HEK293 (cell line): ENCODE data around the gene ITPR2.

ENCODE experiments used
- CTCF ChIA-PET: fragments of 350-600 bp; formaldehyde crosslinking; extraction: SDS; loops from one replicate; lab custom pipeline; 2021; ENCODE audit warnings: antibody characterized with exemption; lab: Yijun Ruan, JAX
- POLR2A ChIA-PET: fragments of 300-600 bp; formaldehyde crosslinking; extraction: SDS; loops from one replicate; lab custom pipeline; 2020; ENCODE audit warnings: antibody characterized with exemption, inconsistent platforms; lab: Yijun Ruan, JAX
- H3K27ac ChIP-seq: fragments of 200-500 bp; sonication (Bioruptor generic); 2 replicates; pipeline ENCODE4 v1.5.1; 2014; ENCODE audit warnings: low read depth, low read length, control low read depth, inconsistent platforms; ENCODE audit errors: extremely low read depth
- H3K36me3 ChIP-seq, 2 experiments: fragments of 200-500 bp in 1 of 2; sonication (Bioruptor generic) in 1 of 2; 1 replicate in 1 of 2; 2 replicates in 1 of 2; pipeline ENCODE4 v1.5.1; 2014 to 2017; ENCODE audit warnings: inconsistent platforms in 2 of 2, low read length in 2 of 2; ENCODE audit not compliant: control insufficient read depth in 2 of 2, insufficient read depth in 1 of 2
- H3K4me1 ChIP-seq: fragments of 200-500 bp; sonication (Bioruptor generic); 2 replicates; pipeline ENCODE4 v1.5.1; 2014; ENCODE audit warnings: mild to moderate bottlenecking, low read length, inconsistent platforms; ENCODE audit not compliant: control insufficient read depth, insufficient read depth
- H3K4me3 ChIP-seq: 2 replicates; pipeline ENCODE4 v1.5.1; 2011; ENCODE audit warnings: low read depth, mild to moderate bottlenecking, control low read depth, low read length, moderate library complexity
- H3K9me3 ChIP-seq: fragments of 200-500 bp; sonication (Bioruptor generic); 2 replicates; pipeline ENCODE4 v1.5.1; 2014; ENCODE audit warnings: low read depth, low read length, inconsistent platforms; ENCODE audit not compliant: control insufficient read depth, insufficient read depth
- BCL6B ChIP-seq: fragments of 450-650 bp; formaldehyde crosslinking; IDR thresholded peaks from 2 replicates; pipeline ENCODE4 v1.5.1; 2017; ENCODE audit warnings: missing biosample characterization, missing genetic modification characterization
- ELK4 ChIP-seq: IDR thresholded peaks from 2 replicates; pipeline ENCODE4 v1.6.1; 2011; ENCODE audit warnings: mild to moderate bottlenecking, low read depth, low read length, borderline replicate concordance
- GLIS1 ChIP-seq: fragments of 450-650 bp; formaldehyde crosslinking; IDR thresholded peaks from 2 replicates; pipeline ENCODE4 v1.5.1; 2016; ENCODE audit warnings: missing biosample characterization, missing genetic modification characterization
- MYNN ChIP-seq: fragments of 450-650 bp; formaldehyde crosslinking; IDR thresholded peaks from 2 replicates; pipeline ENCODE4 v1.5.1; 2016; ENCODE audit warnings: missing biosample characterization, missing genetic modification characterization, borderline replicate concordance
- PRDM2 ChIP-seq: fragments of 450-650 bp; formaldehyde crosslinking; IDR thresholded peaks from 2 replicates; pipeline ENCODE4 v1.5.1; 2016; ENCODE audit warnings: missing biosample characterization, missing genetic modification characterization, borderline replicate concordance
- WT1 ChIP-seq: fragments of 450-650 bp; formaldehyde crosslinking; IDR thresholded peaks from 2 replicates; pipeline ENCODE4 v1.5.1; 2016; ENCODE audit warnings: missing biosample characterization, missing genetic modification characterization
- ZBTB17 ChIP-seq: fragments of 450-650 bp; formaldehyde crosslinking; IDR thresholded peaks from 2 replicates; pipeline ENCODE4 v1.5.1; 2016; ENCODE audit warnings: missing biosample characterization, missing genetic modification characterization
- ZBTB48 ChIP-seq: fragments of 450-650 bp; formaldehyde crosslinking; IDR thresholded peaks from 2 replicates; pipeline ENCODE4 v1.5.1; 2016; ENCODE audit warnings: missing biosample characterization, missing genetic modification characterization
- ZBTB6 ChIP-seq: fragments of 450-650 bp; formaldehyde crosslinking; IDR thresholded peaks from 2 replicates; pipeline ENCODE4 v1.5.1; 2017; ENCODE audit warnings: missing biosample characterization, missing genetic modification characterization
- ZNF114 ChIP-seq: fragments of 450-650 bp; formaldehyde crosslinking; IDR thresholded peaks from 2 replicates; pipeline ENCODE4 v1.5.0; 2017; ENCODE audit warnings: missing biosample characterization, missing genetic modification characterization
- ZNF148 ChIP-seq: fragments of 450-650 bp; formaldehyde crosslinking; IDR thresholded peaks from 2 replicates; pipeline ENCODE4 v1.5.0; 2017; ENCODE audit warnings: missing biosample characterization, missing genetic modification characterization, borderline replicate concordance
- ZNF169 ChIP-seq: fragments of 450-650 bp; formaldehyde crosslinking; IDR thresholded peaks from 2 replicates; pipeline ENCODE4 v1.5.1; 2016; ENCODE audit warnings: missing biosample characterization, missing genetic modification characterization
- ZNF174 ChIP-seq: fragments of 450-650 bp; formaldehyde crosslinking; IDR thresholded peaks from 2 replicates; pipeline ENCODE4 v1.5.0; 2017; ENCODE audit warnings: missing biosample characterization, mild to moderate bottlenecking, missing genetic modification characterization
- ZNF19 ChIP-seq: fragments of 450-650 bp; formaldehyde crosslinking; IDR thresholded peaks from 2 replicates; pipeline ENCODE4; 2016; ENCODE audit warnings: missing biosample characterization, missing genetic modification characterization, low read depth
- ZNF202 ChIP-seq: fragments of 450-650 bp; formaldehyde crosslinking; IDR thresholded peaks from 2 replicates; pipeline ENCODE4 v1.5.1; 2016; ENCODE audit warnings: missing biosample characterization, missing genetic modification characterization, borderline replicate concordance
- ZNF214 ChIP-seq: fragments of 450-650 bp; formaldehyde crosslinking; IDR thresholded peaks from 2 replicates; pipeline ENCODE4 v1.5.1; 2017; ENCODE audit warnings: missing biosample characterization, mild to moderate bottlenecking, missing genetic modification characterization, borderline replicate concordance
- ZNF350 ChIP-seq: fragments of 450-650 bp; formaldehyde crosslinking; IDR thresholded peaks from 2 replicates; pipeline ENCODE4 v1.5.0; 2017; ENCODE audit warnings: missing biosample characterization, mild to moderate bottlenecking, missing genetic modification characterization
- ZNF548 ChIP-seq: fragments of 450-650 bp; formaldehyde crosslinking; IDR thresholded peaks from 2 replicates; pipeline ENCODE4 v1.5.1; 2016; ENCODE audit warnings: missing biosample characterization, missing genetic modification characterization
- ZNF623 ChIP-seq: fragments of 450-650 bp; formaldehyde crosslinking; IDR thresholded peaks from 2 replicates; pipeline ENCODE4 v1.5.1; 2016; ENCODE audit warnings: missing biosample characterization, missing genetic modification characterization
- ZNF664 ChIP-seq: fragments of 450-650 bp; formaldehyde crosslinking; IDR thresholded peaks from 2 replicates; pipeline ENCODE4 v1.5.1; 2016; ENCODE audit warnings: missing biosample characterization, missing genetic modification characterization
- ZNF670 ChIP-seq: fragments of 450-650 bp; formaldehyde crosslinking; IDR thresholded peaks from 2 replicates; pipeline ENCODE4 v1.5.1; 2016; ENCODE audit warnings: missing biosample characterization, missing genetic modification characterization, low read depth
- ZSCAN4 ChIP-seq: fragments of 450-650 bp; formaldehyde crosslinking; IDR thresholded peaks from 2 replicates; pipeline ENCODE4 v1.5.1; 2017; ENCODE audit warnings: missing biosample characterization, missing genetic modification characterization

The ITPR2 gene

GRCh38 chr12:26455936-26456574, 376.9 kb downstream of the ITPR2 start (continued):
- TF ChIP-seq ZSCAN4 (tag by site-specific recombination), result no peak
- TF ChIP-seq ZNF202 (tag by site-specific recombination), result no peak
- TF ChIP-seq ELK4, result no peak
- no peak for TF ChIP-seq ZNF350 (tag by site-specific recombination)
- no peak for TF ChIP-seq ZNF670 (tag by site-specific recombination)
- TF ChIP-seq ZNF664 (tag by site-specific recombination), result no peak
- no peak for TF ChIP-seq ZNF114 (tag by site-specific recombination)
- TF ChIP-seq, all 188 proteins: peak for 0

- ChIA-PET CTCF (no interaction called here), POLR2A (no interaction called here)
- no peaks in the 10 kb centered on the region for H3K4me1 ChIP-seq
- H3K9me3 ChIP-seq, result no peaks in the 10 kb centered on the region
- TF ChIP-seq ZNF169 (tag by site-specific recombination) (no peak), WT1 (tag by site-specific recombination) (no peak), ZBTB48 (tag by site-specific recombination) (no peak), ZNF19 (tag by site-specific recombination) (no peak), ZNF148 (tag by site-specific recombination) (no peak), ZNF214 (tag by site-specific recombination) (no peak), ZNF202 (tag by site-specific recombination) (no peak), ZBTB17 (no peak), MYNN (tag by site-specific recombination) (no peak), ZBTB6 (no peak), GLIS1 (no peak), ZNF623 (tag by site-specific recombination) (no peak), ZNF174 (tag by site-specific recombination) (no peak), PRDM2 (tag by site-specific recombination) (no peak), BCL6B (tag by site-specific recombination) (no peak), ZNF548 (tag by site-specific recombination) (no peak)
- no peak overlapping the region for H3K27ac ChIP-seq
- no peak overlapping the region for H3K4me3 ChIP-seq
- H3K36me3 ChIP-seq, result no peaks in the 10 kb centered on the region
Observed at GRCh38 chr12:26453246-26453645, 379.7 kb downstream of the ITPR2 start.
